Breast epithelium (tissue), 3 donors: ENCODE results near the gene DLX6.

ENCODE experiments used
- POLR2A ChIP-seq: fragments of 450-650 bp; IDR thresholded peaks from one replicate; pipeline ENCODE4 v1.6.1; 2016; ENCODE audit warnings: antibody characterized with exemption, mild to moderate bottlenecking, moderate library complexity
- POLR2AphosphoS5 ChIP-seq, 3 donors: sonication (generic); formaldehyde crosslinking; IDR thresholded peaks; one replicate each; pipeline ENCODE4 v1.6.1; 2017; ENCODE audit warnings: antibody characterized with exemption in 3 of 3
- TF ChIP-seq, protein P1 (sequence below), 3 donors: fragments of 450-650 bp; IDR thresholded peaks; one replicate each; pipeline ENCODE4 v1.5.1; 2016 to 2017; ENCODE audit warnings: antibody characterized with exemption in 3 of 3, mild to moderate bottlenecking in 3 of 3, moderate library complexity in 3 of 3

DNA sequence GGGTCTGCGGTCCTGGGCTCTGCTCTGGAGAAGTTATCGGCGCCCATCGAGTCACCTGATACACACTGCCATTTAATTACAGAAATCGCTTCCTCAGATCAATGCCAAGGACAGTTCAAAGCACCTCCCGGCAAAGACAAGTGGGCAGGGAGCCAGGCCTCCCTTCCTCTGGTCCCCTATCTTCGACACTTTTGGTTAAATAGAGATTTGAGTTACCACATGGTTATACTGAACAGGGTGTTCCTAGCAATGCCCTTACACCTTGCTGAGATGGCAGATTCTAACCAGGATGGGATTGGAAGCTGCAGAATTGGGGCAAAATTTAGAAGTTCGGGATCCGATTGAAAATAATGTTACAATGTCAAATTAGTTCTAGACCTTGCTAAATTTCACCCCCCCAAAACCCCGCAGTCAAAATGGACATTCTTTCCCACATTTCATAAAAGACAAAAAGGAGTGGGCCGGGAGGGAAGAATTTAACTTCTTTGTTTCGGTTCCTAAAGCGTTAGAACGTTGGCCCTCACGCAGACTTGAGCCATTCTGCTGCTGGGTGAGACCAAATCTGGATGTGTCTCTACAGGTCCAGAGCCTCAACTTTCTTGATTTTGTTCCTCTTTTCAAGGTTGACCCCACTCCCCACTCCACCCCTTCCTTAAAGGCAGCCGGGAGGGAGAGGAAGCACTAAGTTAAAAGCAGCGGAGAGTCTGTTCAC lies 21.5 kb downstream of the DLX6 start:
- TF ChIP-seq, protein P1, sequence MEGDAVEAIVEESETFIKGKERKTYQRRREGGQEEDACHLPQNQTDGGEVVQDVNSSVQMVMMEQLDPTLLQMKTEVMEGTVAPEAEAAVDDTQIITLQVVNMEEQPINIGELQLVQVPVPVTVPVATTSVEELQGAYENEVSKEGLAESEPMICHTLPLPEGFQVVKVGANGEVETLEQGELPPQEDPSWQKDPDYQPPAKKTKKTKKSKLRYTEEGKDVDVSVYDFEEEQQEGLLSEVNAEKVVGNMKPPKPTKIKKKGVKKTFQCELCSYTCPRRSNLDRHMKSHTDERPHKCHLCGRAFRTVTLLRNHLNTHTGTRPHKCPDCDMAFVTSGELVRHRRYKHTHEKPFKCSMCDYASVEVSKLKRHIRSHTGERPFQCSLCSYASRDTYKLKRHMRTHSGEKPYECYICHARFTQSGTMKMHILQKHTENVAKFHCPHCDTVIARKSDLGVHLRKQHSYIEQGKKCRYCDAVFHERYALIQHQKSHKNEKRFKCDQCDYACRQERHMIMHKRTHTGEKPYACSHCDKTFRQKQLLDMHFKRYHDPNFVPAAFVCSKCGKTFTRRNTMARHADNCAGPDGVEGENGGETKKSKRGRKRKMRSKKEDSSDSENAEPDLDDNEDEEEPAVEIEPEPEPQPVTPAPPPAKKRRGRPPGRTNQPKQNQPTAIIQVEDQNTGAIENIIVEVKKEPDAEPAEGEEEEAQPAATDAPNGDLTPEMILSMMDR (IDR thresholded peaks at IDR 0.05), result no peak
- no peak for TF ChIP-seq POLR2A
- no peak for TF ChIP-seq POLR2AphosphoS5 (IDR thresholded peaks at IDR 0.05)
